HG03280 (cell line): ENCODE measurements around the gene TMEM181.
"Not testable (repeated sequence)": the region's sequence is repeated elsewhere in the genome, so short reads cannot be mapped to it uniquely, and the experiment has no call there.

Source experiments
- ATAC-seq: cut with Tn5 transposase; IDR thresholded peaks from one replicate; pipeline ENCODE4 v1.9.1; 2021; ENCODE audit warnings: mild to moderate bottlenecking, moderate library complexity; ENCODE audit not compliant: unreplicated experiment

Gene TMEM181

DNA sequence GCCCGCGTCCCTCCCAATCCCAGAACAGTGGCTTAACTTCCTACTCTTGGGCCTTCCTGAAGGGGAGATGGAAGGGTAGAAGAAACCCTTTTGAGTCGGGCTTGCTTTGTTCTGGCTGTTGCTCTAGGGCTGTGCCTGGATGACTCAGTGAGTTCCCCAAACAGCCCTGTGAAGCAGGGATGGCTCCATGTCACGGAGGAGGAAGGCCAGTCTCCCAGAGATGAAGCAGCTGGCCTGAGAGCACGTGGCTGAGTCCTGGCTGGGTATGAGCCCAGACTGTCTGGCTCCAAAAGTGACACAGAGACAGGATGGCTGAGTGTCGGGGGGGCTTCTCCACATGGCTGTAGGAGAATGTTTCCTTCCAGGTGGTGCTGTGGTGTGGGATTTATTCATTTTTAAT, 94.6 kb downstream of the TMEM181 start:
- ATAC-seq: no peak

GRCh38 chr6:158654960-158655489, 95.1 kb downstream of the TMEM181 start:
- no peak for ATAC-seq

- no peak for ATAC-seq
Measured at GRCh38 chr6:158655569-158656450, 95.9 kb downstream of the TMEM181 start.

- not testable (repeated sequence) for ATAC-seq
Measured at GRCh38 chr6:158656986-158657385, 97.1 kb downstream of the TMEM181 start.

DNA sequence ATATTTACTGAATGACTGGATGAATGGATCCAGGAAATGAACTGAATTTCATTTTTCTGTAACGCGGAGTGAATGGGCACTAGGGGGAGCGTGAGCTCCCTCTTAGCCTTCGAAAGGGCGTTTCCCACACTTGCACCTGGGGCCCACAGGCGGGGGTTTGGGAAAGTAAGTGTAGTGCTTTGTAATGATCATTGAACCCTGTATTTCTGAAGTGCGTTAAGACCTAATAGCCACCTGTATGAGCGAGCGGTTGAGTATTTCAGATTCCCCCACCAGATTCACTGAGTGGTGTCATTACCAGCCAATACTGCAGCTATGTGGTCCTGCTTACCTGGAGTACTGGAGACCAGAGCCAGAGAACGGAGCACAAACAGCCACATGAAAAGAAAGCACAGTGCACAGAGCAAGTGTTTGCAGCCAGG, 100.5 kb downstream of the TMEM181 start:
- ATAC-seq: no peak

DNA sequence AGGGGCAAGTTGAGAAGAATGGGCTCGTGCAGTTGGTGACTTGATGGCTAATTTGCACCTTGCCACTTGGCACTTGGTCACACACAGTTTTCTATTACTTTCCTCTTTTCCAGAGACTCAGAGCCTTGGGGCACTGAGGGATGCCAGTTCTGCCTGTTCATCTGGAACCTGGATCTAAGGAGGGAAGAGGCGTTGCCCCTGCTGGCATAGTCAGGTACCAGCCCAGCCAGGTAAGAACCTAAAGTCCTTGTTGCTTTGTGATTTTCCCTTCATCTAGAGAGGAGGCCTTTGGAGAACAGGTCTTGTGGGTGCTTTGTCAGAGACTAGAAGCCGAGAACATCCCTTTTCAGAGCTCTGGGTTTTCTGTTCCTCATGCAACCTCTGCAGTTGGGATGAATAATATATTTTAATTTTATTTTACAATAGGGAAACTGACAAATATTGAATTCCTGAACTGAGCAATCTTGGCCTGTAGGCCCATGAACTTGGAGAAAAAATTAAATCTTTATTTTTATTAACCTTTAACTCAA, 101.3 kb downstream of the TMEM181 start:
- no peak for ATAC-seq

- no peak for ATAC-seq
Measured at GRCh38 chr6:158662607-158662953, 102.7 kb downstream of the TMEM181 start.

- no peak for ATAC-seq
Measured at GRCh38 chr6:158662954-158663624, 103.2 kb downstream of the TMEM181 start.

- no peak for ATAC-seq
Measured at GRCh38 chr6:158663625-158664165, 103.8 kb downstream of the TMEM181 start.

GRCh38 chr6:158665332-158665731, 105.4 kb downstream of the TMEM181 start:
- no peak for ATAC-seq

GRCh38 chr6:158666628-158667359, 106.9 kb downstream of the TMEM181 start:
- ATAC-seq: no peak

DNA sequence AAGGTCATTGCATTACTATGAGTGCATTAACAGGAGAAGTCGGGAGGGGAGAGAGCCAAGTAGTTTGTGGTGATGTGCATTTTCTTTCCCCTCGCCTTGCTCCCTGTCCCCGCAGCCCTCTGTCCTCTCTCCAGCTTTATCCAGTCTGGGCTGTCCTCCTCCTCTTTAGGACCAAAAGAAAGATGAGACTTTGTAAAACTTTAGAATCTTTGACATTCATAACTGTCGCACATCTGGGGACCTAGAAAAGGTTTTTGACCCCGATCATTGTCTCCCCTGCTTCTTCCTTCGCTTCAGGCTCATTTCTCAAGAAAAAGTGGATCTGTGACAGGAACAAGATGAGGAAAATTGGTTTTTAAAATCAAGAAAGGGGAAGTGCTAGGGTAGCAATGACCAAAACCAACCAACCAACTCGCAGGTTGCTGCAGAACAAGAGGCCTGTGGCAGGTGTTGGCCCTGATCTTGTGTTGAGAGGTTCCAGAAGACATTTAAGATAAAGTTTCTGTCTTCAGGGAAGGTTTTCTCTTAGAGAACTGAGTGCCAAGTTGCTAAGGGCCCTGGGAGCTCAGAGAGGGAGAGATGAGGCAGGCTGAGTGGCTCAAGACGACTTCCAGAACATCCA, 107.6 kb downstream of the TMEM181 start:
- ATAC-seq: no peak

DNA sequence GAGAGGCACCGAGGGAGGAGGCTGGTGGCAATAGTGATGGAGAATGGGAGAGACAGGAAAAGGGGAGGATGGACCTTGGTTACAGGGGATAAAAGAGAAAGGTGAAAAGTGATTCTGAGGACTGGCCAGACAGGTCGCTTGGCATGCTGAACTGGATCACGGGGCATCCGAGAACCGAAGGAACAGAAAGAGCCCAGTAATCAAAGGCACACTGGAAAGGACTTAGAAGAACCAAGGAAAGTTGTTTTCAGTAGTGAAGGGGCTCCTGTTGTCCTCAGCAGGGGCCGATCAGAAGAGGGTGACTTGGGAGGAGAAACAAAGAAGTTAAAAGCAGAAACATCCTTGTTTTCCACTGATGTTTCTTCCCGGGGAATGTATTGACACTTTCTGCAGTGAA, 108.8 kb downstream of the TMEM181 start:
- ATAC-seq: no peak

DNA sequence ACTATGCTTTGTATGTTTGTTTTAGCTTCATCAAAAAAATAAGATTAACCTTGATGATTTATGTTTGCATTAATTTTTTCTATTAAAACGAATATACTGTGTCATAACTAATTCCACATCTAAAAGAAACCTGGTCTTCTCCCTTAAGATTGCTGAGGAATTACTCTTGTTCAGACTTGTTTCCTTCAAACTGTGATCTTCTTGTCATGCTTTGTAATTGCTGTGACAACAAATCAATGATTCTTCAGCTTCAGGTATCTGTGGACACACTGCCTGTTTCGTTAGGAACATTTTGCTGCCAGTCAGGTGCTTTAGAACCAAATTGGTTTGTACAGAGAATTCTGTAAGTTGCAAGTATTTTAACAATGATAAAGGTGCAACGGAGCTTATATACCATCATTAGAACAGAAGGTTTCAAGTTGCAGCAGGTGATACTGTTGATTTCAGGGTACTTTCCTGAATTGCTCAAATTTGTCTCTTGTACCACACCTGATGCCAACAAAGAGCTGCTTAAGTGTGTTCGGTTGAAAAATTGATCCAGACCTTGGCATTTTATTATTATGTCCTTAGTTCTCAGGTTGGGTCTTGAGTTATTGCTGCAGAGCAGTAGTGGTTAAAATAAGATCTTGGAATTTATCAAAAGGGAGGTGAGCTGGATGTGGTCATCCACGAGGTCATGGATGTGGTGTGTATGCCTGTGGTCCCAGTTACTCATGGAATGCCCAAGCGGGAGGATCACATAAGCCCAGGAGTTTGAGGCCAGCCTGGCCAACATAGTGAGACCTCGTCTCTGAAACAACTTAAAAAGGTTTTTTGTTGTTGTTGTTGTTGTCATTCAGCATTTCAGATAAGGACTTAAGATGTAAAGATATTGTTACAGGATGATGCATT, 109.5 kb downstream of the TMEM181 start:
- ATAC-seq: no peak

DNA sequence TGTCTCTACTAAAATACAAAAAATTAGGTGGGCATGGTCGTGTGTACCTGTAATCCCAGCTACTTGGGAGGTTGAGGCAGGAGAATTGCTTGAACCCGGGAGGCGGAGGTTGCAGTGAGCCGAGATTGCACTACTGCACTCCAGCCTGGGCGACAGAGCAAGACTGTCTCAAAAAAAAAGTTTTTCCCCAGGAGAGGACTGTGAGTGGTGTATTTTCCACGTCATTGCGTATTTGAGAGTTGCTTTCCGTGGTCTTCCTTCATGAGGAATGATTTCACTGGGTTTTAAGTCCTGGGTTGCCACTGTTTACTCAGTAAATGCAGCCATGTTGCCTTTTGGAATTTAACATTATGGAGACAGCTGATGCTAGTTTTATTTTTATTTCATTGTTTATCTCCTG, 112.2 kb downstream of the TMEM181 start:
- not testable (repeated sequence) for ATAC-seq

- no peak for ATAC-seq
Measured at GRCh38 chr6:158672726-158673125, 112.8 kb downstream of the TMEM181 start.

GRCh38 chr6:158674342-158675131, 114.6 kb downstream of the TMEM181 start:
- ATAC-seq: no peak

DNA sequence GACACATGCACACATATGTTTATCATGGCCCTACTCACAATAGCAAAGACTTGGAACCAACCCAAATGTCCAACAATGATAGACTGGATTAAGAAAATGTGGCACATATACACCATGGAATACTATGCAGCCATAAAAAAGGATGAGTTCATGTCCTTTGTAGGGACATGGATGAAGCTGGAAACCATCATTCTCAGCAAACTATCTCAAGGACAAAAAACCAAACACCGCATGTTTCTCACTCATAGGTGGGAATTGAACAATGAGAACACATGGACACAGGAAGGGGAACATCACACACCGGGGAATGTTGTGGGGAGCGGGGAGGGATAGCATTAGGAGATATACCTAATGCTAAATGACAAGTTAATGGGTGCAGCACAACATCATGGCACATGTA, 117.2 kb downstream of the TMEM181 start:
- ATAC-seq: not testable (repeated sequence)
